T-helper 1 cell treated with Interleukin-12 subunit alpha and Interleukin-12 subunit beta and Interleukin-4 antibody, amounts not matched to agents 30 μg/mL and 1 μg/mL, for 36 hours (primary cell): ENCODE results near the gene SLC35B3.
"Not testable (repeated sequence)": the region's sequence is repeated elsewhere in the genome, so short reads cannot be mapped to it uniquely, and the experiment has no call there.

Experiments used
- H3K27ac Mint-ChIP-seq: one replicate; pipeline ENCODE4 v1.8.0; 2021; ENCODE audit warnings: mild to moderate bottlenecking, mixed read lengths
- H3K27me3 Mint-ChIP-seq: one replicate; pipeline ENCODE4 v1.8.0; 2021; ENCODE audit warnings: low read depth, mixed read lengths
- H3K36me3 Mint-ChIP-seq: one replicate; pipeline ENCODE4 v1.8.0; 2021; ENCODE audit warnings: low read depth, mixed read lengths
- H3K4me1 Mint-ChIP-seq: one replicate; pipeline ENCODE4 v1.8.0; 2021; ENCODE audit warnings: low read depth, mixed read lengths
- H3K4me3 Mint-ChIP-seq: one replicate; pipeline ENCODE4 v1.8.0; 2021; ENCODE audit warnings: mild to moderate bottlenecking, moderate library complexity, mixed read lengths
- H3K9me3 Mint-ChIP-seq: one replicate; pipeline ENCODE4 v1.8.0; 2021; ENCODE audit warnings: mixed read lengths

SLC35B3 gene

GRCh38 chr6:8435093-8435844 lies at the start of gene SLC35B3:
TSS of gene SLC35B3 (minus strand) at chr6:8435545.
- H3K4me1 Mint-ChIP-seq = peaks cover 31% of the 10 kb centered on the region
- peaks cover 8% of the 10 kb centered on the region for H3K9me3 Mint-ChIP-seq
- H3K27me3 Mint-ChIP-seq = no peaks in the 10 kb centered on the region
- peak within 1 kb of the TSS; percentile 97 for H3K27ac Mint-ChIP-seq
- H3K4me3 Mint-ChIP-seq = peak within 1 kb of the TSS; percentile 93
- peaks cover 6% of the 10 kb centered on the region for H3K36me3 Mint-ChIP-seq

- H3K27me3 Mint-ChIP-seq = no peaks in the 10 kb centered on the region
- H3K4me1 Mint-ChIP-seq = no peaks in the 10 kb centered on the region
- H3K27ac Mint-ChIP-seq = no peak overlapping the region
- no peak overlapping the region for H3K4me3 Mint-ChIP-seq
- H3K36me3 Mint-ChIP-seq = no peaks in the 10 kb centered on the region
- H3K9me3 Mint-ChIP-seq = no peaks in the 10 kb centered on the region
Observed at GRCh38 chr6:8483650-8484049, 48.3 kb upstream of the SLC35B3 start.

DNA sequence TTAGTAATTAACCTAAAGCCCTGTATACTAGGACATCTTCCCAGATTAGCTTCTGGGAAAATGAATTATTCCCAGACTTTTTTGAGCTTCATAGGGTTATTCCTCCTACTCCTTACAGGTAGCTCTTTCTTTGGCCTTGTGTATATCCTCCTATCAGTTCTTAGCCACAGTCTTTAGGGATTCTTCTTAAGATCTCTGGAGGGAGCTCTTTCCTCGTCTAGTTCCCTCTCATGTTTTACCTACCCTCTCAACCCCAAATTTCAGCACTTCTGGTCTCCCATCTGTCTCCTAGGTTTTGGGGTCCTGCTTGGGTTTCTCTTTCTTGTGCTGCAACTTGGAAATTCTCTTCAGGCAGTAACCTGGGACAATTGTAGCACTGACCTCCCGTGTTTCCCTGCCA lies 46.4 kb upstream of the SLC35B3 start:
- Mint-ChIP-seq H3K27ac (no peak overlapping the region), H3K9me3 (no peaks in the 10 kb centered on the region), H3K36me3 (no peaks in the 10 kb centered on the region), H3K4me3 (no peak overlapping the region), H3K4me1 (no peaks in the 10 kb centered on the region), H3K27me3 (no peaks in the 10 kb centered on the region)

DNA sequence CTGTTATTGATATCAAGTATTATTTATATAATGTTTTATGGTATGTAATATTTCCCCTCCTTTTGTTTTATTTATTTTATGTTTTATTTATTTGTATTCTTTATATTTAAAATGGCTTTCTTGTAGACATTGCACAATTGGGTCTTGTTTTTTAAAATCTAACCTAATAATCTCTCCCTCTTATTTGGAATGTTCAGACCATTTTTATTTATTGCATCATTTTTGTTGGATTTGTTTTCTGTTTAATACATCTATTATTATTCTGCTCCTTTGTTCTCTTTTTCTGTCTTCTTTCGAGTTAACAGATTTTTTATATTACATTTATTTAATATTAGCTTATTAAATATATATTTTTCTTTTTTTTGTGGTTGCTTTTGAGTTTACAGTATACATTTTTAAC lies 43.1 kb upstream of the SLC35B3 start:
- Mint-ChIP-seq H3K4me1 (no peaks in the 10 kb centered on the region), H3K27me3 (no peaks in the 10 kb centered on the region), H3K9me3 (no peaks in the 10 kb centered on the region), H3K27ac (no peak overlapping the region), H3K4me3 (no peak overlapping the region), H3K36me3 (no peaks in the 10 kb centered on the region)

DNA sequence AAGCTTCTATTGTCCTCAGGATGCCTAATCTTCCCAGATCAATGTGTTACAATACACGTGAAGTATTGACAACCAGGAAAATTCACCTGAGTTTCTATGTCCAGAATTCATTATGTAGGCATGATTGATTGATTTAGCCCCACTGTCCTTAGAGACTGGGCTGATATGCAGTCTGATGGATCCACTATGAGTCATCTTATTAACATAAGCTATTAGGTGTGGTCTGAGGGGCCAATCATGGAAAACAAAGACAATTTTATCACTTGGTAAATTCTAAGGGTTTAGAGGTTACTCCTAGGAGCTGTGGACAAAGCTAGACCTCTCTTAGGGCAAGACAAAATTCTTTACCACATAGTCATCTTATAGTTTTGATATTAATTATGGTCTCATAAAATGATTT lies 41.3 kb upstream of the SLC35B3 start:
- Mint-ChIP-seq H3K36me3 (no peaks in the 10 kb centered on the region), H3K4me3 (no peak overlapping the region), H3K9me3 (no peaks in the 10 kb centered on the region), H3K27me3 (no peaks in the 10 kb centered on the region), H3K4me1 (no peaks in the 10 kb centered on the region), H3K27ac (no peak overlapping the region)

GRCh38 chr6:8468552-8469356 lies 33.4 kb upstream of the SLC35B3 start:
- Mint-ChIP-seq H3K36me3 (no peaks in the 10 kb centered on the region), H3K4me1 (no peaks in the 10 kb centered on the region), H3K27me3 (no peaks in the 10 kb centered on the region), H3K27ac (no peak overlapping the region), H3K9me3 (no peaks in the 10 kb centered on the region), H3K4me3 (no peak overlapping the region)

GRCh38 chr6:8462694-8463093 lies 27.3 kb upstream of the SLC35B3 start:
- Mint-ChIP-seq H3K4me3 (no peak overlapping the region), H3K4me1 (no peaks in the 10 kb centered on the region), H3K9me3 (no peaks in the 10 kb centered on the region), H3K27me3 (no peaks in the 10 kb centered on the region), H3K36me3 (no peaks in the 10 kb centered on the region), H3K27ac (no peak overlapping the region)

DNA sequence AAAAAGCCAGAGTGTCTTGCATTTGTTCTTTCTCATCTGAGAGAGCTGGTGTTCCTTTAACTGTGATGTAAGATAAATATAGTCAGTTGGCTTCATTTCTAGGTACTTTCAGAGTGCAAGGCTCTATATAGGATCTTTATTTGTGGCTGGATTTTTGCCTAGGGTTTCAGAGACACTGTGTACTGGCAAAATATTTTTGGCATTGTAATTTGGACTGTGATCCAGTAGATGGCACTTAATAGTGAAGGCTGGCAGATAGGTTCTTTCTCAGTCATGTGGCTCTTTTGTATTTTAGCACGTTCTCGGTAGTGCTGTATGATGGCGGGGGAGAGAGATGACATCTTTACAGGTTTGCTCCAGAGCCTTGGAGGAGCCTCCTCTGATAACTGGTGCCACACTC lies 26.8 kb upstream of the SLC35B3 start:
- no peak overlapping the region for H3K27ac Mint-ChIP-seq
- H3K4me3 Mint-ChIP-seq = no peak overlapping the region
- no peaks in the 10 kb centered on the region for H3K4me1 Mint-ChIP-seq
- H3K27me3 Mint-ChIP-seq = no peaks in the 10 kb centered on the region
- H3K9me3 Mint-ChIP-seq = no peaks in the 10 kb centered on the region
- no peaks in the 10 kb centered on the region for H3K36me3 Mint-ChIP-seq

DNA sequence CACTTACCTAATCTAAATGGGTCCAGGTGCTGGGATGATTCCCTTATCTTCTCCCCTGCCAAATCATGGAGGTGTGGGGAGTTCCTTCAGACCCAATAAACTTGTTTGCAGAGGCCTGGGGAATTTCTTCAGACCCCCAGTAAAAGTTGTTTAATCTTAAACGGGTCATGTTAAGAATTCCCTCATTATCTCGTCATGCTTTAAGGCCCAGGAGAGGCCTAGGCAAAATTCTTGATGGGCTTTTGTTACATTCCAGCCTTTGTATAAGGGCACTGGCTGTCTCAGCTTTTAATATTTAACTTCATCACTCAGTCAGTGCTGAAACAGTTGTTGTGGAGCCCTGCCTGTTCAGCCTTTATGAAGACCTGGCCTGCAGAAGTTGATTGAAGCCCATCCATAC lies 11.0 kb upstream of the SLC35B3 start:
- H3K36me3 Mint-ChIP-seq = no peaks in the 10 kb centered on the region
- H3K4me3 Mint-ChIP-seq = no peak overlapping the region
- H3K9me3 Mint-ChIP-seq = peaks cover 8% of the 10 kb centered on the region
- no peaks in the 10 kb centered on the region for H3K4me1 Mint-ChIP-seq
- H3K27me3 Mint-ChIP-seq = no peaks in the 10 kb centered on the region
- no peak overlapping the region for H3K27ac Mint-ChIP-seq

DNA sequence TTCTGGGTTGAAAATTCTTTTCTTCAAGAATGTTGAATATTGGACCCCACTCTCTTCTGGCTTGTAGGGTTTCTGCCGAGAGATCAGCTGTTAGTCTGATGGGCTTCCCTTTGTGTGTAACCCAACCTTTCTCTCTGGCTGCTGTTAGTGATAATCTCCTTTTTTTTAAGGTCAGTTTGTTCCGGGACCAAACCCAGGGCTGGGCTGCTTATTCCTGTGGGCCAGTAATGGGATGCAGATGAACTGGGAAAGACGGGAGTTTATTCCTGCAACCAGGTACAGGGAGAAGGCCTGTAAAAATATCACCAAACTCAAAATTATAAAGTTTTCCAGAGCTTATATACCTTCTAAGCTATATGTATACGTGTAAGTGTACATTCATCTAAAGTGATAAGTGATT lies 10.6 kb upstream of the SLC35B3 start:
- not testable (repeated sequence) for H3K27me3 Mint-ChIP-seq

GRCh38 chr6:8442150-8442549 lies 6.8 kb upstream of the SLC35B3 start:
- no peaks in the 10 kb centered on the region for H3K4me1 Mint-ChIP-seq
- peaks cover 8% of the 10 kb centered on the region for H3K9me3 Mint-ChIP-seq
- H3K36me3 Mint-ChIP-seq = no peaks in the 10 kb centered on the region
- H3K4me3 Mint-ChIP-seq = no peak overlapping the region
- H3K27ac Mint-ChIP-seq = no peak overlapping the region
- no peaks in the 10 kb centered on the region for H3K27me3 Mint-ChIP-seq

More for the DNA sequence above, 10.6 kb upstream of the SLC35B3 start:
- H3K4me3 Mint-ChIP-seq, H3K36me3 Mint-ChIP-seq, H3K9me3 Mint-ChIP-seq, H3K27ac Mint-ChIP-seq, H3K4me1 Mint-ChIP-seq: not testable (repeated sequence)

DNA sequence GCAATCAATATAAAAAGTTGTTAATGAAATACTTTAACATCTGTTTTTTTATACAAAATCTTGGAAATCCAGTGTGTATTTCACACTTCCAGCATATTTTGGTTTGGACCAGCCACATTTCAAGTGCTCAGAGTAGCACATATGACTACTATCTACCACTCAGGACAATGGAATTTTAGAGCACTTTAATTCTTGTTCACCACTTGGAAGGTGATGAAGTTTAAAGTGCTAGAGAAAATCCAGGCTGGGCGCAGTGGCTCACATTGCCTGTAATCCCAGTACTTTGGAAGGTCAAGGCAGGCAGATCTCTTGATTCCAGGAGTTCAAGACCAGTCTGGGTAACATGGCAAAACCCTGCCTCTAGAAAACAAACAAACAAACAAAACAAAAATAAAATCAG lies 6.1 kb upstream of the SLC35B3 start:
- no peaks in the 10 kb centered on the region for H3K4me1 Mint-ChIP-seq
- H3K9me3 Mint-ChIP-seq = peaks cover 8% of the 10 kb centered on the region
- no peaks in the 10 kb centered on the region for H3K36me3 Mint-ChIP-seq
- no peak overlapping the region for H3K27ac Mint-ChIP-seq
- H3K4me3 Mint-ChIP-seq = no peak overlapping the region
- H3K27me3 Mint-ChIP-seq = no peaks in the 10 kb centered on the region

DNA sequence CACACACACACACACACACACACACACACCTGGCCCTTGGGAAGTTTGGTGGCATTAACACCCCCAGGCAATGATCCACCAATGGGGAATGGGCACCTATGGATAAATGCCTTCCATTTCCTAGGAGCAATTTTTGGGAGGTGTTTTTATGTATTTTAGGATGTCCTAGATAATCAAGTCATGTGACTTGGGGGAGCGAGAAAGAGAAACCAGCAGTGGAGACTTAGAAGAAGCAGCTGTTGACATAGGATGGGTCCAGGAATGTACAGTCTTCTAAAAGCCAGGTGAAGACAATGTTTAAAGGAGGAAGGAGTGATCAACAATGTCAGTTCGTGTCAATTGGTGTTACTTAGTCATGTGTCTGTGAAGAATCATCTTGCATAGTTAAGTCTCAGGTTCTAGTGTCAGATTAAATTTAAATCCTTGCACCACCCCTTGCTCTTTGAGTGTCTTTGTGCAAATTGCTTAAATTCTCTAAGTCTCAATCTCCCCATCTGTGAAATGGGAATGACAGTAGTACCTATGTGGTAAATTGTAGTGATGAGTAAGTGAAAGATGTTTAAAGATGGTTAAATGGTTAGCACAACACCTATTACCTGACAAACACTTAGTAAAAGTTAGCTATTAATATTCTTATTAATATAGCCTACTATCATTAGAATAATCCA lies 4.4 kb upstream of the SLC35B3 start:
- H3K4me3 Mint-ChIP-seq = no peak overlapping the region
- peaks cover 1% of the 10 kb centered on the region for H3K36me3 Mint-ChIP-seq
- peaks cover 11% of the 10 kb centered on the region for H3K4me1 Mint-ChIP-seq
- H3K27me3 Mint-ChIP-seq = no peaks in the 10 kb centered on the region
- H3K27ac Mint-ChIP-seq = no peak overlapping the region
- peaks cover 11% of the 10 kb centered on the region for H3K9me3 Mint-ChIP-seq

DNA sequence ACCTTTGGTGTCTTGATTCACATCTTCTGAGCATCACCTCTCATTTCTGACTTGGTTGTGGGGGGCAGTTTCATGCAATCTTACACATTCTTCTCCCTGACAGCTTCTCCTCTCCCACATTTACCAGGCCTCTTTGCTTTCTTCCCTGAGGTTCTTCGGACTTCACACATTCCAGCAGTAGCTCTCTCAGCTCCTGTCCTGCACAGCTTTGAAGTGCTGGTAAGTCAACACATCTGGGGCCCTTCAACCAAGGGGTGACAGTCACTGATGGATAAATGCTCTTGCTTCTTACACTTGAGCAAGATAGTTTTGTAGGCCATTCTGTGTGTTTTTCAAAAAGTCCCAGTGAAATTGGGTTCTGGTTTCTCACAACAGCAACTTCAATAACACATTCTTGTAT lies 2.5 kb upstream of the SLC35B3 start:
- Mint-ChIP-seq H3K27ac (peak overlapping the region; percentile 41), H3K36me3 (peaks cover 4% of the 10 kb centered on the region), H3K9me3 (peaks cover 8% of the 10 kb centered on the region), H3K4me3 (no peak overlapping the region), H3K27me3 (no peaks in the 10 kb centered on the region), H3K4me1 (peaks cover 24% of the 10 kb centered on the region)

DNA sequence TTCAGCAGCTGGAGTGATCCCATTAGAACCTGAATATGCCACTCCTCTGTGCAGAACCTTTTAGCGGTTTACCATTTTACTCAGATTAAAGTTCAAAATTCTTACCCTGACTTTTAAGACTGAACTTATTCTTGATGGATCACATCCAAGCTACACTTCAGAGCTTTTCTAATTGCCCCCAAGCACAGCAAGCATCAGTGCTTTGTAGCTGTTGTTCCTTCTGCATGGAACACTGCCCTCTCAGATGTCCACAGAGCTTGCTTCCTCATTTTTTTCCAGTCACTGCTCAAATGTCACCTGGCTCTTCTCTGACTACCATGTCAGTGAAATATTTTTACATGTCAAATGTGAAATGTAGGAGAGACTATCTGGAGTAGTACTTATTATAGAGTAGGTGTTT lies 1.6 kb upstream of the SLC35B3 start:
- H3K27ac Mint-ChIP-seq = peak overlapping the region; percentile 28
- H3K4me1 Mint-ChIP-seq = peaks cover 28% of the 10 kb centered on the region
- peaks cover 6% of the 10 kb centered on the region for H3K36me3 Mint-ChIP-seq
- H3K4me3 Mint-ChIP-seq = peak overlapping the region; percentile 5
- H3K9me3 Mint-ChIP-seq = peaks cover 8% of the 10 kb centered on the region
- no peaks in the 10 kb centered on the region for H3K27me3 Mint-ChIP-seq
